A549 (cell line): ENCODE measurements around the gene OPN5.

Source experiments
- EP300 ChIP-seq, 2 experiments: fragments of >200 bp; sonication (Bioruptor Twin); formaldehyde crosslinking; IDR thresholded peaks; 2 replicates in 1 of 2; 3 replicates in 1 of 2; pipeline ENCODE4 v1.6.1; 2016 to 2017
- HOXA7 ChIP-seq: fragments of 250-450 bp; sonication (Bioruptor Pico); IDR thresholded peaks from 2 replicates; pipeline ENCODE4 v1.5.0; 2020; ENCODE audit warnings: mild to moderate bottlenecking, moderate library complexity
- POLR2A ChIP-seq: IDR thresholded peaks from 2 replicates; pipeline ENCODE4 v1.6.1; 2012; ENCODE audit warnings: mild to moderate bottlenecking, low read length
- RFX5 ChIP-seq: fragments of 450-650 bp; IDR thresholded peaks from 2 replicates; pipeline ENCODE4 v1.7.1; 2014; ENCODE audit warnings: antibody characterized with exemption, mild to moderate bottlenecking, moderate library complexity
- TF ChIP-seq, protein P1 (sequence below): fragments of >200 bp; sonication (Bioruptor Twin); formaldehyde crosslinking; IDR thresholded peaks from 3 replicates; pipeline ENCODE4 v1.5.1; 2016
- TF ChIP-seq, protein P2 (sequence below): IDR thresholded peaks from 2 replicates; pipeline ENCODE4 v1.6.1; 2012

DNA sequence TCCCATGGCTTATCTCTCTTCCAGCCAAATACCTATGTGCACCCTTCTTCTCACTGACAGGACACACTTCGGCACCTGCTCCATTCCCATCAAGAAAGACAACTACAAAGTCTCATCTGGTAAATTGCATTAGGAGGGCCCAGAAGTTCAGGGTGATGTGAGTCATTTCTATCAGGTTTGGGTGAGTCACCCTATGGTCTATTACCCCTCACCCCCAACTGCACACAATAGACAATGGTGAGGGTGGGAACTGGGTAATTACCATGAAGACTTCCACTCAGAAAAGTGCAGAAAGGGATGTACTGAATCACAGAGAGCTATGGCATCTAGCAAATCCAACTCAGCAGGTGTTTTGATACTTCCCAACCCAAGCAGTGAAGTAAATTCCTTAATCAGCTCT, 54.8 kb downstream of the OPN5 start:
- TF ChIP-seq, protein P1, sequence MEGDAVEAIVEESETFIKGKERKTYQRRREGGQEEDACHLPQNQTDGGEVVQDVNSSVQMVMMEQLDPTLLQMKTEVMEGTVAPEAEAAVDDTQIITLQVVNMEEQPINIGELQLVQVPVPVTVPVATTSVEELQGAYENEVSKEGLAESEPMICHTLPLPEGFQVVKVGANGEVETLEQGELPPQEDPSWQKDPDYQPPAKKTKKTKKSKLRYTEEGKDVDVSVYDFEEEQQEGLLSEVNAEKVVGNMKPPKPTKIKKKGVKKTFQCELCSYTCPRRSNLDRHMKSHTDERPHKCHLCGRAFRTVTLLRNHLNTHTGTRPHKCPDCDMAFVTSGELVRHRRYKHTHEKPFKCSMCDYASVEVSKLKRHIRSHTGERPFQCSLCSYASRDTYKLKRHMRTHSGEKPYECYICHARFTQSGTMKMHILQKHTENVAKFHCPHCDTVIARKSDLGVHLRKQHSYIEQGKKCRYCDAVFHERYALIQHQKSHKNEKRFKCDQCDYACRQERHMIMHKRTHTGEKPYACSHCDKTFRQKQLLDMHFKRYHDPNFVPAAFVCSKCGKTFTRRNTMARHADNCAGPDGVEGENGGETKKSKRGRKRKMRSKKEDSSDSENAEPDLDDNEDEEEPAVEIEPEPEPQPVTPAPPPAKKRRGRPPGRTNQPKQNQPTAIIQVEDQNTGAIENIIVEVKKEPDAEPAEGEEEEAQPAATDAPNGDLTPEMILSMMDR: no peak
- TF ChIP-seq POLR2A: no peak
- no peak for TF ChIP-seq RFX5
- TF ChIP-seq, protein P2, sequence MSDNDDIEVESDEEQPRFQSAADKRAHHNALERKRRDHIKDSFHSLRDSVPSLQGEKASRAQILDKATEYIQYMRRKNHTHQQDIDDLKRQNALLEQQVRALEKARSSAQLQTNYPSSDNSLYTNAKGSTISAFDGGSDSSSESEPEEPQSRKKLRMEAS: no peak
- TF ChIP-seq HOXA7: no peak
- TF ChIP-seq EP300 (IDR thresholded peaks at IDR 0.05): no peak
